Keratinocyte (primary cell): ENCODE data around the gene ADRA1B. TPM values are rescaled to one million over a fixed set of nuclear protein-coding genes. Genes with fewer than 3 reads are reported as not detected.

Source experiments
- DNase-seq: peaks from one replicate; pipeline ENCODE4 v3.0.0-alpha.2; 2011; ENCODE audit warnings: low read depth, missing footprints, low spot score
- FAIRE-seq: peaks from 2 replicates; lab custom pipeline; 2011; peaks lifted over from hg19 to GRCh38; lab: Jason Lieb, UNC
- H2AFZ ChIP-seq: 2 replicates; pipeline ENCODE4 v1.6.0; 2012; ENCODE audit warnings: low read length, control low read depth, inconsistent platforms; ENCODE audit not compliant: control insufficient read depth
- H3K27ac ChIP-seq: 2 replicates; pipeline ENCODE4 v1.5.1; 2011; ENCODE audit warnings: low read length; ENCODE audit not compliant: control insufficient read depth, insufficient read depth
- H3K27me3 ChIP-seq: 3 replicates; pipeline ENCODE4 v1.6.0; 2011; ENCODE audit warnings: low read length; ENCODE audit not compliant: control insufficient read depth, insufficient read depth; ENCODE audit errors: extremely low read depth
- H3K36me3 ChIP-seq, 2 experiments: 2 replicates in 1 of 2; 3 replicates in 1 of 2; pipeline ENCODE4 v1.5.1; 2011; ENCODE audit warnings: low read length in 2 of 2, mild to moderate bottlenecking in 1 of 2; ENCODE audit not compliant: control insufficient read depth in 2 of 2, insufficient read depth in 2 of 2; ENCODE audit errors: extremely low read depth in 1 of 2
- H3K4me1 ChIP-seq: 3 replicates; pipeline ENCODE4 v1.5.1; 2011; ENCODE audit warnings: low read length; ENCODE audit not compliant: control insufficient read depth, insufficient read depth; ENCODE audit errors: extremely low read depth
- H3K4me2 ChIP-seq: 3 replicates; pipeline ENCODE4 v1.6.0; 2011; ENCODE audit warnings: low read depth, low read length; ENCODE audit not compliant: control insufficient read depth, insufficient read depth; ENCODE audit errors: extremely low read depth
- H3K4me3 ChIP-seq, 3 experiments: fragments of 200-600 bp in 1 of 3; sonication (generic) in 1 of 3; 2 replicates in 2 of 3; 3 replicates in 1 of 3; pipeline ENCODE4 v1.5.1; 2011 to 2016; ENCODE audit warnings: low read length in 3 of 3, mild to moderate bottlenecking in 3 of 3, control low read depth in 2 of 3, inconsistent platforms in 1 of 3, low read depth in 1 of 3, mixed read lengths in 1 of 3, mixed run types in 1 of 3, moderate library complexity in 1 of 3; ENCODE audit not compliant: control insufficient read depth in 2 of 3, insufficient read depth in 2 of 3; ENCODE audit errors: extremely low read depth in 1 of 3
- H3K79me2 ChIP-seq: 2 replicates; pipeline ENCODE4 v1.6.0; 2012; ENCODE audit warnings: low read length; ENCODE audit not compliant: control insufficient read depth, insufficient read depth
- H3K9ac ChIP-seq: 3 replicates; pipeline ENCODE4 v1.6.0; 2011; ENCODE audit warnings: low read length; ENCODE audit not compliant: control insufficient read depth, insufficient read depth; ENCODE audit errors: extremely low read depth
- H3K9me1 ChIP-seq: 3 replicates; pipeline ENCODE4 v1.6.0; 2011; ENCODE audit warnings: low read length; ENCODE audit not compliant: control insufficient read depth, insufficient read depth; ENCODE audit errors: extremely low read depth
- H3K9me3 ChIP-seq: 2 replicates; pipeline ENCODE4 v1.5.1; 2012; ENCODE audit warnings: low read depth, low read length; ENCODE audit not compliant: control insufficient read depth
- H4K20me1 ChIP-seq: 3 replicates; pipeline ENCODE4 v1.6.0; 2011; ENCODE audit warnings: low read length; ENCODE audit not compliant: control insufficient read depth, insufficient read depth; ENCODE audit errors: extremely low read depth
- EZH2 ChIP-seq: IDR thresholded peaks from one replicate; pipeline ENCODE4 v1.6.1; 2012; ENCODE audit warnings: inconsistent platforms, mild to moderate bottlenecking, low read length, moderate library complexity
- dilution Hi-C: fragments of 300-500 bp; cut with MboI; formaldehyde crosslinking; loops from one replicate; pipeline ENCODE4 v1.7.0; 2020; ENCODE audit warnings: low sequenced_read_pairs; ENCODE audit not compliant: extremely low pct_ligation_motif_present
- polyA plus RNA-seq, 5 experiments: library from polyadenylated mRNA; depleted of rRNA in 3 of 5; stranded (reverse) in 3 of 5; stranded (forward) in 1 of 5; unstranded in 1 of 5; fragments of >200 nt; gene quantifications; 1 replicate in 1 of 5; 2 replicates in 3 of 5; 3 replicates in 1 of 5; pipeline versions ENCODE4 v1.2.1 to v1.2.3, GENCODE V29; 2011 to 2012; ENCODE audit warnings: missing spikeins in 2 of 5, low read depth in 1 of 5, low replicate concordance in 1 of 5
- TF ChIP-seq, protein P1 (sequence below), 3 experiments: IDR thresholded peaks in 1 of 3; conservative IDR thresholded peaks in 1 of 3; optimal IDR thresholded peaks in 1 of 3; 2 replicates in 2 of 3; 3 replicates in 1 of 3; pipeline versions ENCODE3 to v1.5.1; 2011; ENCODE audit warnings: low read length in 3 of 3, mild to moderate bottlenecking in 3 of 3, moderate library complexity in 2 of 3, control low read depth in 1 of 3, inconsistent platforms in 1 of 3; ENCODE audit not compliant: insufficient read depth in 2 of 3; ENCODE audit errors: extremely low read depth in 1 of 3

The ADRA1B gene
- polyA plus RNA-seq, 1 donor (not counting 4 experiments of a cell fraction or from before 2014, with no cell fraction given), result 0.18 TPM

DNA sequence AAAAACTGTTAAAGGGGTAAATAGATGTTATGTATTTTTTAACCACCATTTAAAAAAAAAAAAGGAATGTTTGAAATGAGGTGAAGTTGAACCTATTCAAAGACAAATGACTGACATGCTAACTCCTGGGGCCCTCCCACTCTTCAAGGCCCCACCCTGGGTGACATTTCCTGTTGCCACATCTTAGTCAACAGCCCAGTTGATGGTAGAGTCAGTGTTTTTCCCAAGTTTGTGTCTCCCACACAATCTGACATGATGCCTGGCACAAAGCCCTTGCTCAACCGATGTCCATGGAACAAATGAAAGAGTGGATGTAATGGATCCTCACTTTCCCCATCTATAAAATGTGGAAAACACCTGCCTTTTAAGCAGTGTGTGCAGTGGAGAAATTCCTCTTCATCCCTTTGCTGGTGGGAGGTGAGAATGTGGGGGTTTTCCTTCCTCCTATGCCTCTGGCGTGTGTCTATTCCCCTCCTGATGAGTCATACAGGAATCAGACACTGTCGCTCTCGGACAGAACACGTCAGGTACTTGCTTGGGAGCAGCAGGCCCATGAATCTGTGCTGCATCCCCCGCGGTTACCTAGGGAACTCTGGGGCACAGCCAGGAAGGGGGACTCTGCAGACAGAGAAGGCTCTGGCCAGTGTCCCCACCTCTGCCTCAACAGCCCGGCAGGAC is 13.7 kb upstream of the ADRA1B start:
- dilution Hi-C loops, result no loop called here
- DNase-seq, result no peak
- no peaks in the 10 kb centered on the region for H3K27me3 ChIP-seq
- no peaks in the 10 kb centered on the region for H3K9me1 ChIP-seq
- peak overlapping the region; percentile 27 for H3K4me2 ChIP-seq
- no peaks in the 10 kb centered on the region for H3K79me2 ChIP-seq
- FAIRE-seq, result peak; percentile 98
- no peaks in the 10 kb centered on the region for H4K20me1 ChIP-seq
- no peak overlapping the region for H3K9ac ChIP-seq
- TF ChIP-seq, protein P1, sequence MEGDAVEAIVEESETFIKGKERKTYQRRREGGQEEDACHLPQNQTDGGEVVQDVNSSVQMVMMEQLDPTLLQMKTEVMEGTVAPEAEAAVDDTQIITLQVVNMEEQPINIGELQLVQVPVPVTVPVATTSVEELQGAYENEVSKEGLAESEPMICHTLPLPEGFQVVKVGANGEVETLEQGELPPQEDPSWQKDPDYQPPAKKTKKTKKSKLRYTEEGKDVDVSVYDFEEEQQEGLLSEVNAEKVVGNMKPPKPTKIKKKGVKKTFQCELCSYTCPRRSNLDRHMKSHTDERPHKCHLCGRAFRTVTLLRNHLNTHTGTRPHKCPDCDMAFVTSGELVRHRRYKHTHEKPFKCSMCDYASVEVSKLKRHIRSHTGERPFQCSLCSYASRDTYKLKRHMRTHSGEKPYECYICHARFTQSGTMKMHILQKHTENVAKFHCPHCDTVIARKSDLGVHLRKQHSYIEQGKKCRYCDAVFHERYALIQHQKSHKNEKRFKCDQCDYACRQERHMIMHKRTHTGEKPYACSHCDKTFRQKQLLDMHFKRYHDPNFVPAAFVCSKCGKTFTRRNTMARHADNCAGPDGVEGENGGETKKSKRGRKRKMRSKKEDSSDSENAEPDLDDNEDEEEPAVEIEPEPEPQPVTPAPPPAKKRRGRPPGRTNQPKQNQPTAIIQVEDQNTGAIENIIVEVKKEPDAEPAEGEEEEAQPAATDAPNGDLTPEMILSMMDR (optimal IDR thresholded peaks at IDR 0.05 in 1 of 3, IDR thresholded peaks at IDR 0.05 in 1 of 3, conservative IDR thresholded peaks at IDR 0.05 in 1 of 3; ENCODE audit: extremely low read depth in 1 of 3, insufficient read depth in 2 of 3, low read length in 3 of 3), result no peak
- no peak for TF ChIP-seq EZH2
- no peak overlapping the region for H3K4me3 ChIP-seq
- H3K27ac ChIP-seq, result peak overlapping the region; percentile 62
- H3K9me3 ChIP-seq, result no peaks in the 10 kb centered on the region
- no peaks in the 10 kb centered on the region for H3K36me3 ChIP-seq
- no peak overlapping the region for H2AFZ ChIP-seq
- H3K4me1 ChIP-seq, result peaks cover 80% of the 10 kb centered on the region

DNA sequence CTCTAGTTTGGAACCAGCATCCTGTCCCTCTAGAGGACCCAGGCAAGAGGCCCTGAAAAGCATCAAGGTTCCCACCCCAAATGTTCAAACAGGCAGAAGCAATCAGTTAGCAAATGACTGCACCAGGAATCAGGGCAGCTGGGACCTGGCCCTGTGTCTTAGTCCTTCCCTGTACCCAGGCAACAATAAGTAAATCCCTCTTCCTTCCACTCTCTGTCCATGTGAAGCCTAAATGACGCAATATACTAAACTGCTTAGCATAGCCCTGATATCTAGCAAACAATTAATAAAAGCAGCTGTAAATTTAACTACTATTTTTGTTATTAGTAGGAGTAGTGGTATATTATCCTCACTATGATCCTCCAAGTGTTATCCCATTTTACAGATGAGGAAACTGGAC is 13.2 kb upstream of the ADRA1B start:
- H3K36me3 ChIP-seq, result no peaks in the 10 kb centered on the region
- TF ChIP-seq, protein P1 (optimal IDR thresholded peaks at IDR 0.05 in 1 of 3, IDR thresholded peaks at IDR 0.05 in 1 of 3, conservative IDR thresholded peaks at IDR 0.05 in 1 of 3; ENCODE audit: extremely low read depth in 1 of 3, insufficient read depth in 2 of 3, low read length in 3 of 3), result no peak
- TF ChIP-seq EZH2, result no peak
- no peak overlapping the region for H3K4me3 ChIP-seq
- peak; percentile 13 for FAIRE-seq
- peak overlapping the region; percentile 27 for H3K4me2 ChIP-seq
- no peaks in the 10 kb centered on the region for H3K27me3 ChIP-seq
- H4K20me1 ChIP-seq, result no peaks in the 10 kb centered on the region
- DNase-seq, result no peak
- H3K9me1 ChIP-seq, result no peaks in the 10 kb centered on the region
- H3K9me3 ChIP-seq, result no peaks in the 10 kb centered on the region
- H2AFZ ChIP-seq, result no peak overlapping the region
- no peaks in the 10 kb centered on the region for H3K79me2 ChIP-seq
- peak overlapping the region; percentile 8 for H3K9ac ChIP-seq
- H3K27ac ChIP-seq, result peak overlapping the region; percentile 62
- peaks cover 81% of the 10 kb centered on the region for H3K4me1 ChIP-seq
- dilution Hi-C loops, result no loop called here
